ENCODE data around the gene WDR6. TPM values are rescaled to one million over a fixed set of nuclear protein-coding genes. Genes with fewer than 3 reads are reported as not detected.

The WDR6 gene
- total and polyA plus RNA-seq, 2 experiments from 2014 or later: 76.5 to 156 TPM

DNA sequence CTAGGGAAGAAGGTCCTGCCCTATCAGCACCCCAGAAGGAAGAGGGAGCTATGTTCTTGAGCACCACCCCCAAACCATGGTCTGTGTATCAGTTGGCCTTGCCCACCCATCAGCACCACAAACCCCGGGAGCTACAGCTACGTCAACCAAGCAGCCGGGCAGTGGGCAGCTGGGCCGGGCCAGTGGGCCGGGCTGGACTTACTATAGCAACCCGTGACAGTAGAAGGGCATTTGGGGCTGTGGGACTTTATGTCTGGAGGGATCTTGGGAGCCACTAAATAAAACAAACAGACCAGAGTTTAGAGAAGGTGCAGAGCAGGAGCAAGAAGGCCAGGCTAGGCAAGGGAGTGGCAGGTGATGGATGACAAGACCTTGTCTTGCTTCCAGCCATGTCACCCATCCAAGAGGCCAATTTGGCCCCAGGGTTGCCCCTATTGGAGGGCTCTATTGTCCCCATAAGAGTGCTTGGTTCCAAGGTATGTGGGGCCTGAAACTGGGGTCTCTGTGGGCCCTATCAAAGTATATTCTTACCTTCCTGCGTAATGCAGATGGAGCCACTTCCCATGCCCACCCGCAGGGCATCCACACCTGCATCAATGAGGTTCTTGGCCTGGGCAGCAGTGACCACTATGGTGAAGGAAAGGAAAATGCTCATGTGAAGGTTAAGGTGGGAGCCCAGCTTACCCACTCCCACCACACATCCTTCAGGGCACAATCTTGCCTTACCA is 18.8 kb downstream of the WDR6 start:
- no peak for ATAC-seq
- DNase-seq (ENCODE audit: low spot score): no peak
- peaks cover 79% of the 10 kb centered on the region for H3K36me3 Mint-ChIP-seq (ENCODE audit: low read depth)
- TF ChIP-seq, protein P1, sequence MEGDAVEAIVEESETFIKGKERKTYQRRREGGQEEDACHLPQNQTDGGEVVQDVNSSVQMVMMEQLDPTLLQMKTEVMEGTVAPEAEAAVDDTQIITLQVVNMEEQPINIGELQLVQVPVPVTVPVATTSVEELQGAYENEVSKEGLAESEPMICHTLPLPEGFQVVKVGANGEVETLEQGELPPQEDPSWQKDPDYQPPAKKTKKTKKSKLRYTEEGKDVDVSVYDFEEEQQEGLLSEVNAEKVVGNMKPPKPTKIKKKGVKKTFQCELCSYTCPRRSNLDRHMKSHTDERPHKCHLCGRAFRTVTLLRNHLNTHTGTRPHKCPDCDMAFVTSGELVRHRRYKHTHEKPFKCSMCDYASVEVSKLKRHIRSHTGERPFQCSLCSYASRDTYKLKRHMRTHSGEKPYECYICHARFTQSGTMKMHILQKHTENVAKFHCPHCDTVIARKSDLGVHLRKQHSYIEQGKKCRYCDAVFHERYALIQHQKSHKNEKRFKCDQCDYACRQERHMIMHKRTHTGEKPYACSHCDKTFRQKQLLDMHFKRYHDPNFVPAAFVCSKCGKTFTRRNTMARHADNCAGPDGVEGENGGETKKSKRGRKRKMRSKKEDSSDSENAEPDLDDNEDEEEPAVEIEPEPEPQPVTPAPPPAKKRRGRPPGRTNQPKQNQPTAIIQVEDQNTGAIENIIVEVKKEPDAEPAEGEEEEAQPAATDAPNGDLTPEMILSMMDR (conservative IDR thresholded peaks at IDR 0.05; ENCODE audit: low read depth in 2 of 2): no peak
- peak; percentile 35; the same call in 1 of the 2 replicates for TF ChIP-seq POLR2AphosphoS5 (IDR thresholded peaks at IDR 0.05; ENCODE audit: low read depth)
- H3K4me3 ChIP-seq: no peak overlapping the region
- H3K9me2 ChIP-seq (ENCODE audit: insufficient read depth): no peaks in the 10 kb centered on the region
- peaks cover 48% of the 10 kb centered on the region for H3F3A ChIP-seq (replicated peaks; ENCODE audit: low read depth)
- H4K20me1 ChIP-seq (replicated peaks; ENCODE audit: insufficient read depth): peaks cover 25% of the 10 kb centered on the region
- H3K4me1 ChIP-seq (ENCODE audit: insufficient read depth): peaks cover 16% of the 10 kb centered on the region; the same call in 1 of the 2 replicates
- H3K27ac Mint-ChIP-seq: no peak overlapping the region
- no peaks in the 10 kb centered on the region; the same call in 1 of the 3 replicates for H3K9me3 Mint-ChIP-seq
- peaks cover 39% of the 10 kb centered on the region for H3K27me3 Mint-ChIP-seq (ENCODE audit: insufficient read depth, low read depth, poor library complexity)
- H3K4me2 ChIP-seq: no peak overlapping the region
- no peak overlapping the region for H2AFZ ChIP-seq
- no peak overlapping the region; the same call in 2 of the 3 replicates for H3K4me3 Mint-ChIP-seq
- no peaks in the 10 kb centered on the region for H3K27me3 ChIP-seq (ENCODE audit: insufficient read depth)
- H3K4me1 Mint-ChIP-seq: peaks cover 28% of the 10 kb centered on the region
- peaks cover 39% of the 10 kb centered on the region for H3K36me3 ChIP-seq (ENCODE audit: insufficient read depth)
- no peak overlapping the region for H3K27ac ChIP-seq (ENCODE audit: low read depth)
- peaks cover 32% of the 10 kb centered on the region for H3K79me2 ChIP-seq (replicated peaks; ENCODE audit: insufficient read depth)

DNA sequence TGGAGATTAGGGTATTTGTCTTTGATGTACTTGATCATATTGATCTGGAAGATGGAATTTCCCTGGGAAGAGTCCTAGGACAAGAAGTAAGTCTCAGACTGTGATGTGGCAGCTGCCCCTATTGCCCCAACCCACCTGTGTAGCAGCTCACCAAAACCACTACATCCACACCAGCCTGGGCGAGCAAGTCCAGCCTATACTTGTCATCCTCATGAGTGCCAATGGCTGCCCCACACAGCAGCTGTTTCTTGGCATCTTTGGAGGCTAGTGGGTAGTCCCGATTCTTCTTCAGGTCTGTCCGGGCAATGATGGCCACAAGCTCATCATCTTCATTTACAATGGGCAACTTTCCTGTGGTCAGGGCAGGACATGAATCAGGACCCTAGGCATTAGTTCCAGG is 19.3 kb downstream of the WDR6 start:
- H3K4me3 Mint-ChIP-seq: no peak overlapping the region
- TF ChIP-seq JUNB (IDR thresholded peaks at IDR 0.05; ENCODE audit: unreplicated experiment): no peak
- 0 out of 2 replicates have a peak, but pooled peaks have one; percentile 12 for TF ChIP-seq POLR2AphosphoS5 (IDR thresholded peaks at IDR 0.05; ENCODE audit: low read depth)
- Histone ChIP-seq H3K27me3 (ENCODE audit: insufficient read depth) (no peaks in the 10 kb centered on the region), H3K36me3 (ENCODE audit: insufficient read depth) (peaks cover 44% of the 10 kb centered on the region), H3K4me3 (no peak overlapping the region), H3K79me2 (replicated peaks; ENCODE audit: insufficient read depth) (peaks cover 32% of the 10 kb centered on the region), H3K27ac (ENCODE audit: low read depth) (no peak overlapping the region), H3F3A (replicated peaks; ENCODE audit: low read depth) (peaks cover 53% of the 10 kb centered on the region), H3K4me2 (no peak overlapping the region), H3K9me2 (ENCODE audit: insufficient read depth) (no peaks in the 10 kb centered on the region), H3K4me1 (ENCODE audit: insufficient read depth) (peaks cover 16% of the 10 kb centered on the region; the same call in 1 of the 2 replicates), H2AFZ (no peak overlapping the region), H4K20me1 (replicated peaks; ENCODE audit: insufficient read depth) (peaks cover 25% of the 10 kb centered on the region)
- H3K36me3 Mint-ChIP-seq (ENCODE audit: low read depth): peaks cover 84% of the 10 kb centered on the region
- H3K9me3 Mint-ChIP-seq: no peaks in the 10 kb centered on the region; the same call in 1 of the 3 replicates
- ATAC-seq (no peak), DNase-seq (ENCODE audit: low spot score) (no peak)
- peaks cover 28% of the 10 kb centered on the region for H3K4me1 Mint-ChIP-seq
- no peak overlapping the region for H3K27ac Mint-ChIP-seq
- H3K27me3 Mint-ChIP-seq (ENCODE audit: insufficient read depth, low read depth, poor library complexity): peaks cover 35% of the 10 kb centered on the region

DNA sequence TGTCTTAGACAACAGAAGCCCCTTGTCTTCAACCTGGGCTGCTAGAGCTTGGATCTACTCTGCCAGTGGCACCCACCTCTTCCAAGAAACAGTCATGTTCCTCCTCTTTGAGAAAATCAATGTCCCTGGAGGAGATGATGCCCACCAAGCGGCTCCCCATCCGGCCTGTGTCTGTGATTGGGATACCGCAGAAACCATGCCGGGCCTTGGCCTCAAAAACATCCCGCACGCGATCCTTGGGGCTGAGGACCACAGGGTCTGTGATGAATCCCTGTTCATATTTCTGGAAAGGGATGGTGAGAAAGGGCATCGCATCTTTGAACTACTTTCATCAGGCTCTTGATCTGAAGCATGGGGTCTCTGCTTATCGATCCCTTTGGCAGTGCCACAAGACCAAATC is 20.4 kb downstream of the WDR6 start:
- peak overlapping the region; percentile 94; the same call in 2 of the 3 replicates for H3K4me3 Mint-ChIP-seq

More for the DNA sequence above, 20.4 kb downstream of the WDR6 start:
- Histone ChIP-seq H3K4me3 (peak overlapping the region; percentile 93; the same call in 1 of the 2 replicates), H2AFZ (no peak overlapping the region), H3K27ac (ENCODE audit: low read depth) (no peak overlapping the region), H3K4me1 (ENCODE audit: insufficient read depth) (peaks cover 16% of the 10 kb centered on the region; the same call in 1 of the 2 replicates), H3K27me3 (ENCODE audit: insufficient read depth) (no peaks in the 10 kb centered on the region), H3K9me2 (ENCODE audit: insufficient read depth) (no peaks in the 10 kb centered on the region), H3F3A (replicated peaks; ENCODE audit: low read depth) (peaks cover 57% of the 10 kb centered on the region), H4K20me1 (replicated peaks; ENCODE audit: insufficient read depth) (peaks cover 25% of the 10 kb centered on the region), H3K36me3 (ENCODE audit: insufficient read depth) (peaks cover 54% of the 10 kb centered on the region), H3K79me2 (replicated peaks; ENCODE audit: insufficient read depth) (peaks cover 28% of the 10 kb centered on the region), H3K4me2 (peak overlapping the region; percentile 98; the same call in 1 of the 2 replicates)
- no peaks in the 10 kb centered on the region; the same call in 1 of the 3 replicates for H3K9me3 Mint-ChIP-seq
- DNase-seq (ENCODE audit: low spot score) (no peak), ATAC-seq (no peak)
- peaks cover 91% of the 10 kb centered on the region for H3K36me3 Mint-ChIP-seq (ENCODE audit: low read depth)
- H3K4me1 Mint-ChIP-seq: peaks cover 28% of the 10 kb centered on the region
- no peak for TF ChIP-seq ZNF331 (CRISPR knock-in tag; IDR thresholded peaks at IDR 0.05; ENCODE audit: low read depth)
- TF ChIP-seq, protein P2, sequence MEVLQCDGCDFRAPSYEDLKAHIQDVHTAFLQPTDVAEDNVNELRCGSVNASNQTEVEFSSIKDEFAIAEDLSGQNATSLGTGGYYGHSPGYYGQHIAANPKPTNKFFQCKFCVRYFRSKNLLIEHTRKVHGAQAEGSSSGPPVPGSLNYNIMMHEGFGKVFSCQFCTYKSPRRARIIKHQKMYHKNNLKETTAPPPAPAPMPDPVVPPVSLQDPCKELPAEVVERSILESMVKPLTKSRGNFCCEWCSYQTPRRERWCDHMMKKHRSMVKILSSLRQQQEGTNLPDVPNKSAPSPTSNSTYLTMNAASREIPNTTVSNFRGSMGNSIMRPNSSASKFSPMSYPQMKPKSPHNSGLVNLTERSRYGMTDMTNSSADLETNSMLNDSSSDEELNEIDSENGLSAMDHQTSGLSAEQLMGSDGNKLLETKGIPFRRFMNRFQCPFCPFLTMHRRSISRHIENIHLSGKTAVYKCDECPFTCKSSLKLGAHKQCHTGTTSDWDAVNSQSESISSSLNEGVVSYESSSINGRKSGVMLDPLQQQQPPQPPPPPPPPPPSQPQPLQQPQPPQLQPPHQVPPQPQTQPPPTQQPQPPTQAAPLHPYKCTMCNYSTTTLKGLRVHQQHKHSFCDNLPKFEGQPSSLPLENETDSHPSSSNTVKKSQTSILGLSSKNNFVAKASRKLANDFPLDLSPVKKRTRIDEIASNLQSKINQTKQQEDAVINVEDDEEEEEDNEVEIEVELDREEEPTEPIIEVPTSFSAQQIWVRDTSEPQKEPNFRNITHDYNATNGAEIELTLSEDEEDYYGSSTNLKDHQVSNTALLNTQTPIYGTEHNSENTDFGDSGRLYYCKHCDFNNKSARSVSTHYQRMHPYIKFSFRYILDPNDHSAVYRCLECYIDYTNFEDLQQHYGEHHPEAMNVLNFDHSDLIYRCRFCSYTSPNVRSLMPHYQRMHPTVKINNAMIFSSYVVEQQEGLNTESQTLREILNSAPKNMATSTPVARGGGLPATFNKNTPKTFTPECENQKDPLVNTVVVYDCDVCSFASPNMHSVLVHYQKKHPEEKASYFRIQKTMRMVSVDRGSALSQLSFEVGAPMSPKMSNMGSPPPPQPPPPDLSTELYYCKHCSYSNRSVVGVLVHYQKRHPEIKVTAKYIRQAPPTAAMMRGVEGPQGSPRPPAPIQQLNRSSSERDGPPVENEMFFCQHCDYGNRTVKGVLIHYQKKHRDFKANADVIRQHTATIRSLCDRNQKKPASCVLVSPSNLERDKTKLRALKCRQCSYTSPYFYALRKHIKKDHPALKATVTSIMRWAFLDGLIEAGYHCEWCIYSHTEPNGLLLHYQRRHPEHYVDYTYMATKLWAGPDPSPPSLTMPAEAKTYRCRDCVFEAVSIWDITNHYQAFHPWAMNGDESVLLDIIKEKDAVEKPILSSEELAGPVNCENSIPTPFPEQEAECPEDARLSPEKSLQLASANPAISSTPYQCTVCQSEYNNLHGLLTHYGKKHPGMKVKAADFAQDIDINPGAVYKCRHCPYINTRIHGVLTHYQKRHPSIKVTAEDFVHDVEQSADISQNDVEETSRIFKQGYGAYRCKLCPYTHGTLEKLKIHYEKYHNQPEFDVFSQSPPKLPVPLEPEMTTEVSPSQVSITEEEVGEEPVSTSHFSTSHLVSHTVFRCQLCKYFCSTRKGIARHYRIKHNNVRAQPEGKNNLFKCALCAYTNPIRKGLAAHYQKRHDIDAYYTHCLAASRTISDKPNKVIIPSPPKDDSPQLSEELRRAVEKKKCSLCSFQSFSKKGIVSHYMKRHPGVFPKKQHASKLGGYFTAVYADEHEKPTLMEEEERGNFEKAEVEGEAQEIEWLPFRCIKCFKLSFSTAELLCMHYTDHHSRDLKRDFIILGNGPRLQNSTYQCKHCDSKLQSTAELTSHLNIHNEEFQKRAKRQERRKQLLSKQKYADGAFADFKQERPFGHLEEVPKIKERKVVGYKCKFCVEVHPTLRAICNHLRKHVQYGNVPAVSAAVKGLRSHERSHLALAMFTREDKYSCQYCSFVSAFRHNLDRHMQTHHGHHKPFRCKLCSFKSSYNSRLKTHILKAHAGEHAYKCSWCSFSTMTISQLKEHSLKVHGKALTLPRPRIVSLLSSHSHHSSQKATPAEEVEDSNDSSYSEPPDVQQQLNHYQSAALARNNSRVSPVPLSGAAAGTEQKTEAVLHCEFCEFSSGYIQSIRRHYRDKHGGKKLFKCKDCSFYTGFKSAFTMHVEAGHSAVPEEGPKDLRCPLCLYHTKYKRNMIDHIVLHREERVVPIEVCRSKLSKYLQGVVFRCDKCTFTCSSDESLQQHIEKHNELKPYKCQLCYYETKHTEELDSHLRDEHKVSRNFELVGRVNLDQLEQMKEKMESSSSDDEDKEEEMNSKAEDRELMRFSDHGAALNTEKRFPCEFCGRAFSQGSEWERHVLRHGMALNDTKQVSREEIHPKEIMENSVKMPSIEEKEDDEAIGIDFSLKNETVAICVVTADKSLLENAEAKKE (CRISPR knock-in tag; IDR thresholded peaks at IDR 0.05): no peak
- peak overlapping the region; percentile 80; the same call in 1 of the 2 replicates for H3K27ac Mint-ChIP-seq
- peaks cover 33% of the 10 kb centered on the region for H3K27me3 Mint-ChIP-seq (ENCODE audit: insufficient read depth, low read depth, poor library complexity)
